ENCODE measurements around the gene SLAMF1.
A peak's percentile ranks its signal among the peaks of the same experiment; 100 is the strongest.
"Not testable (repeated sequence)": the region's sequence is repeated elsewhere in the genome, so short reads cannot be mapped to it uniquely, and the experiment has no call there.

The SLAMF1 gene

GRCh38 chr1:160584784-160585183, 62.1 kb downstream of the SLAMF1 start:
- no peak for ATAC-seq (replicated peaks; ENCODE audit: extremely low read depth, poor library complexity, severe bottlenecking)
- peak overlapping the region; percentile 76 for H3K27ac Mint-ChIP-seq (ENCODE audit: low read depth)
- no peaks in the 10 kb centered on the region for H3K36me3 Mint-ChIP-seq (ENCODE audit: insufficient read depth)
- H3K27me3 Mint-ChIP-seq, result no peaks in the 10 kb centered on the region
- no peaks in the 10 kb centered on the region for H3K9me3 Mint-ChIP-seq
- peaks cover 60% of the 10 kb centered on the region for H3K4me1 Mint-ChIP-seq
- no peak for DNase-seq (ENCODE audit: low spot score in 2 of 2)
- H3K4me3 Mint-ChIP-seq, result peak overlapping the region; percentile 55

DNA sequence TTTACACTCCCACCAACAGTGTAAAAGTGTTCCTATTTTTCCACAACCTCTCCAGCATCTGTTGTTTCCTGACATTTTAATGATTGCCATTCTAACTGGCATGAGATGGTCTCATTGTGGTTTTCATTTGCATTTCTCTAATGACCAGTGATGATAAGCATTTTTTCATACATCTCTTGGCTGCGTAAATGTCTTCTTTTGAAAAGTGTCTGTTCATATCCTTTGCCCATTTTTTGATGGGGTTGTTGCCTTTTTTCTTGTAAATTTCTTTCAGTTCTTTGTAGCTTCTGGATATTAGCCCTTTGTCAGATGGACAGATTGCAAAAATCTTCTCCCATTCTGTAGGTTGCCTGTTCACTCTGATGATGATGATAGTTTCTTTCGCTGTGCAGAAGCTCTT, 63.9 kb downstream of the SLAMF1 start:
- not testable (repeated sequence) for H3K9me3 Mint-ChIP-seq; DNase-seq (ENCODE audit: low spot score in 2 of 2); ATAC-seq (replicated peaks; ENCODE audit: extremely low read depth, poor library complexity, severe bottlenecking); H3K36me3 Mint-ChIP-seq (ENCODE audit: insufficient read depth); H3K27me3 Mint-ChIP-seq; H3K4me3 Mint-ChIP-seq
- Mint-ChIP-seq H3K27ac (ENCODE audit: low read depth) (peak overlapping the region; percentile 76), H3K4me1 (peaks cover 61% of the 10 kb centered on the region)

GRCh38 chr1:160581961-160582360, 64.9 kb downstream of the SLAMF1 start:
- ATAC-seq (replicated peaks; ENCODE audit: extremely low read depth, poor library complexity, severe bottlenecking) (no peak), DNase-seq (ENCODE audit: low spot score in 2 of 2) (no peak)
- H3K4me3 Mint-ChIP-seq, result peak overlapping the region; percentile 49
- peaks cover 5% of the 10 kb centered on the region for H3K36me3 Mint-ChIP-seq (ENCODE audit: insufficient read depth)
- H3K4me1 Mint-ChIP-seq, result peaks cover 71% of the 10 kb centered on the region
- peak overlapping the region; percentile 87 for H3K27ac Mint-ChIP-seq (ENCODE audit: low read depth)
- H3K9me3 Mint-ChIP-seq, result no peaks in the 10 kb centered on the region
- no peaks in the 10 kb centered on the region for H3K27me3 Mint-ChIP-seq

- no peaks in the 10 kb centered on the region for H3K27me3 Mint-ChIP-seq
- ATAC-seq (replicated peaks; ENCODE audit: extremely low read depth, poor library complexity, severe bottlenecking), result no peak
- peaks cover 5% of the 10 kb centered on the region for H3K36me3 Mint-ChIP-seq (ENCODE audit: insufficient read depth)
- H3K9me3 Mint-ChIP-seq, result no peaks in the 10 kb centered on the region
- H3K27ac Mint-ChIP-seq (ENCODE audit: low read depth), result peak overlapping the region; percentile 87
- no peak for DNase-seq (ENCODE audit: low spot score in 2 of 2)
- H3K4me1 Mint-ChIP-seq, result peaks cover 75% of the 10 kb centered on the region
- H3K4me3 Mint-ChIP-seq, result peak overlapping the region; percentile 49
Observed at GRCh38 chr1:160580221-160580812, 66.5 kb downstream of the SLAMF1 start.

- ATAC-seq (replicated peaks; ENCODE audit: extremely low read depth, poor library complexity, severe bottlenecking) (peak; percentile 24), DNase-seq (ENCODE audit: low spot score in 2 of 2) (no peak)
- no peaks in the 10 kb centered on the region for H3K27me3 Mint-ChIP-seq
- H3K4me1 Mint-ChIP-seq, result peaks cover 79% of the 10 kb centered on the region
- H3K36me3 Mint-ChIP-seq (ENCODE audit: insufficient read depth), result peaks cover 5% of the 10 kb centered on the region
- no peaks in the 10 kb centered on the region for H3K9me3 Mint-ChIP-seq
- peak within 1 kb of the TSS; percentile 87 for H3K27ac Mint-ChIP-seq (ENCODE audit: low read depth)
- H3K4me3 Mint-ChIP-seq, result peak within 1 kb of the TSS; percentile 94
Observed at GRCh38 chr1:160579216-160579701, 67.6 kb downstream of the SLAMF1 start, which contains the start of gene CD84. Gene CD84, minus strand, starts transcription at chr1:160579496. Its CDS starts 59 bp downstream, at chr1:160579437.

DNA sequence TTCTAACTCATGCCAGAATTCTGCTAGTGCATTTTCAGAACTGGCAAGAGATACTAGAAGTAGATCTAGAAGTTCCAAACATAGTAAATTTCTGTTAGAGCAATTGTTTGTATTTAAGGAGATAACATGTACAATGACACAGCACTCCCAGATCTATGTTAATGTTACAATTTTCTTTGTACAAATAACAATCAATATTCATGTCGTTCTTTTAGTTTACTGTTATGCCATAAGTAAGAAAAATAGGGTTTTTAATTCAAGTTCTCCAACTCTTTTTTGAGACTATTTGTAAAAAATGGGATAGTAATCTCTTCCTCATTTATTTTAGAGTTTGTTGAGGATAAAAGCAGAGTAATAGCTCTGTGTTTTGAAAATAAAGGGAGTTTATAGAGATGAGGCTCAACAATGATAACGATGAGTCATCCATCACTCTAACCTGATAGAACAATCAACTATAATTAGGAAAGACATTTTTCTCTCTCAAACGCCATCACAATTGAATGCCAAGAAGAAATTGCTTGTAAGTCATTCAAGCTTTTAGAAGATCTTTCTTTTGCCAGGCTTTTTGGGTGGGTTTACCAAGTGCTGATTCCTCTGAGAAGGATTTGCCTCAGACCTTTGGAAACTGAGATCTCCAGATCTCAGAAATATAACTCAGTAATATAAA, 68.2 kb downstream of the SLAMF1 start:
- H3K27me3 Mint-ChIP-seq, result no peaks in the 10 kb centered on the region
- H3K9me3 Mint-ChIP-seq, result no peaks in the 10 kb centered on the region
- H3K4me1 Mint-ChIP-seq, result peaks cover 77% of the 10 kb centered on the region
- ATAC-seq (replicated peaks; ENCODE audit: extremely low read depth, poor library complexity, severe bottlenecking), result no peak
- DNase-seq (ENCODE audit: low spot score in 2 of 2), result no peak
- peak overlapping the region; percentile 94 for H3K4me3 Mint-ChIP-seq
- peak overlapping the region; percentile 87 for H3K27ac Mint-ChIP-seq (ENCODE audit: low read depth)
- H3K36me3 Mint-ChIP-seq (ENCODE audit: insufficient read depth), result peaks cover 5% of the 10 kb centered on the region

DNA sequence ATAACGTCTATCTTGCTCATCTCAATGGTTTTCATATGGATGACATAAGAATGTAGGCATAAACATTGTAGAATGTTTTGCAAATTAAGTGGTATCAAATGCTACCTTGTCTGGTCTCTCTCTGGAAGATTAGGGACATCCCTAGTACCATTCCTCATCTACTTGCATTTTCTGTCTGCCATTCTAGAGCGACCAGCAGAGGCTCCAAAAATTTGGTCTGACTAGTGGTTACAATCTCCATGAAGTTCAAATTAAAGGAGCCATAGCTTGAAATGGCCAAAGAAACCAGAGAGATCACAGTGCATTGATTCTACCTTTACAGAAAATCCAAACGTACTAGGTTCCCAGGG, 68.7 kb downstream of the SLAMF1 start:
- H3K4me1 Mint-ChIP-seq, result peaks cover 77% of the 10 kb centered on the region
- H3K27me3 Mint-ChIP-seq, result no peaks in the 10 kb centered on the region
- peaks cover 7% of the 10 kb centered on the region for H3K36me3 Mint-ChIP-seq (ENCODE audit: insufficient read depth)
- no peaks in the 10 kb centered on the region for H3K9me3 Mint-ChIP-seq
- H3K4me3 Mint-ChIP-seq, result peak overlapping the region; percentile 94
- DNase-seq (ENCODE audit: low spot score in 2 of 2) (no peak), ATAC-seq (replicated peaks; ENCODE audit: extremely low read depth, poor library complexity, severe bottlenecking) (peak; percentile 33)
- H3K27ac Mint-ChIP-seq (ENCODE audit: low read depth), result peak overlapping the region; percentile 87

DNA sequence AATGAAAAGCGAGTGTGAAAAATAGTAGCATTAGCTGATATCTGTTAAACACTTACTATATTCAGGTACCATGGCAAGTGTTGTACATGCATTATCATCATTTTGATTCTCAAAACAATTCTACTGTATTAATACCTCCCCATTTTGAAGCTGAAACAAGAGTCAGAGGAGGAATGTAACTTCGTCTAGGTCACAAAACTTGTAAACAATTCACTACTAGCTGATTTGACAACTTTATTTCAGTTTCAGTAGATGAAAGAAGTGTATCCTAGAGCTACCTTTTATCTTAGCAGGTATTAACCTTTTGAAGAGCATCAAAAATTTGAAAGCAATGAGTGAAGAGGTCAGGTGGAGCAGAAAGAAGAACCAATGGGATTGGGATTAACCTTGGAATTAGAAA, 69.2 kb downstream of the SLAMF1 start:
- no peaks in the 10 kb centered on the region for H3K9me3 Mint-ChIP-seq
- peaks cover 9% of the 10 kb centered on the region for H3K36me3 Mint-ChIP-seq (ENCODE audit: insufficient read depth)
- DNase-seq (ENCODE audit: low spot score in 2 of 2), result no peak
- peak overlapping the region; percentile 87 for H3K27ac Mint-ChIP-seq (ENCODE audit: low read depth)
- peak; percentile 8 for ATAC-seq (replicated peaks; ENCODE audit: extremely low read depth, poor library complexity, severe bottlenecking)
- peaks cover 80% of the 10 kb centered on the region for H3K4me1 Mint-ChIP-seq
- H3K27me3 Mint-ChIP-seq, result no peaks in the 10 kb centered on the region
- H3K4me3 Mint-ChIP-seq, result peak overlapping the region; percentile 94

GRCh38 chr1:160576884-160577283, 70.0 kb downstream of the SLAMF1 start:
- Mint-ChIP-seq H3K4me1 (peaks cover 86% of the 10 kb centered on the region), H3K27me3 (no peaks in the 10 kb centered on the region), H3K9me3 (no peaks in the 10 kb centered on the region), H3K36me3 (ENCODE audit: insufficient read depth) (peaks cover 12% of the 10 kb centered on the region), H3K4me3 (peak overlapping the region; percentile 94), H3K27ac (ENCODE audit: low read depth) (peak overlapping the region; percentile 87)
- DNase-seq (ENCODE audit: low spot score in 2 of 2) (no peak), ATAC-seq (replicated peaks; ENCODE audit: extremely low read depth, poor library complexity, severe bottlenecking) (no peak)

GRCh38 chr1:160576390-160576789, 70.5 kb downstream of the SLAMF1 start:
- peaks cover 86% of the 10 kb centered on the region for H3K4me1 Mint-ChIP-seq
- H3K9me3 Mint-ChIP-seq, result no peaks in the 10 kb centered on the region
- peak overlapping the region; percentile 94 for H3K4me3 Mint-ChIP-seq
- peaks cover 12% of the 10 kb centered on the region for H3K36me3 Mint-ChIP-seq (ENCODE audit: insufficient read depth)
- peak overlapping the region; percentile 87 for H3K27ac Mint-ChIP-seq (ENCODE audit: low read depth)
- ATAC-seq (replicated peaks; ENCODE audit: extremely low read depth, poor library complexity, severe bottlenecking) (peak; percentile 44), DNase-seq (ENCODE audit: low spot score in 2 of 2) (no peak)
- H3K27me3 Mint-ChIP-seq, result no peaks in the 10 kb centered on the region

- peaks cover 12% of the 10 kb centered on the region for H3K36me3 Mint-ChIP-seq (ENCODE audit: insufficient read depth)
- DNase-seq (ENCODE audit: low spot score in 2 of 2) (no peak), ATAC-seq (replicated peaks; ENCODE audit: extremely low read depth, poor library complexity, severe bottlenecking) (no peak)
Observed at GRCh38 chr1:160575112-160575664, 71.7 kb downstream of the SLAMF1 start.

GRCh38 chr1:160570840-160571239, 76.0 kb downstream of the SLAMF1 start:
- no peaks in the 10 kb centered on the region for H3K27me3 Mint-ChIP-seq
- ATAC-seq (replicated peaks; ENCODE audit: extremely low read depth, poor library complexity, severe bottlenecking) (no peak), DNase-seq (ENCODE audit: low spot score in 2 of 2) (no peak)
- peak overlapping the region; percentile 46 for H3K4me3 Mint-ChIP-seq
- H3K27ac Mint-ChIP-seq (ENCODE audit: low read depth), result peak overlapping the region; percentile 86
- H3K4me1 Mint-ChIP-seq, result peaks cover 88% of the 10 kb centered on the region
- H3K36me3 Mint-ChIP-seq (ENCODE audit: insufficient read depth), result peaks cover 19% of the 10 kb centered on the region
- no peaks in the 10 kb centered on the region for H3K9me3 Mint-ChIP-seq

More at GRCh38 chr1:160575112-160575664, 71.7 kb downstream of the SLAMF1 start:
- no peaks in the 10 kb centered on the region for H3K27me3 Mint-ChIP-seq
- peak overlapping the region; percentile 94 for H3K4me3 Mint-ChIP-seq
- H3K27ac Mint-ChIP-seq (ENCODE audit: low read depth), result peak overlapping the region; percentile 87
- peaks cover 83% of the 10 kb centered on the region for H3K4me1 Mint-ChIP-seq
- H3K9me3 Mint-ChIP-seq, result no peaks in the 10 kb centered on the region

DNA sequence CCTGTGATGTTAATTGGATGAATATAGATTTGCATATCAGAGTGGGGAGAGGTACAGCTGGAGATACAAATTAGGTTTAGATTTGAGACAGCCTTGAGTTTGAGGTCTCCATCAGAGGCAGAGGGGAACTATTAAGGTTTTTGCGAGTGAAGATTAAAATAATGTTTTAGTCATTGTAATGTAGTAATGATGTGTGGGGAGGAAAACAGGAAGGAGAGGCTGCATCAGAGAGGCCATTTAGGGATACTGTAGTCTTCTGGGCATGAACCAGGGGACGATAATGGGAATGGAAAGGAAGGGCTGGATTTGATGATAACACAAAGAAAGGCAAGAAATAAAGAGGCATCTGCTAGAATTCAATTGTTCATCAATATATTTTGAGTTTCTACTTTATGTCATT, 77.0 kb downstream of the SLAMF1 start:
- DNase-seq (ENCODE audit: low spot score in 2 of 2) (no peak), ATAC-seq (replicated peaks; ENCODE audit: extremely low read depth, poor library complexity, severe bottlenecking) (no peak)
- H3K36me3 Mint-ChIP-seq (ENCODE audit: insufficient read depth), result peaks cover 24% of the 10 kb centered on the region
- H3K27me3 Mint-ChIP-seq, result no peaks in the 10 kb centered on the region
- no peaks in the 10 kb centered on the region for H3K9me3 Mint-ChIP-seq
- H3K27ac Mint-ChIP-seq (ENCODE audit: low read depth), result peak overlapping the region; percentile 86
- peak overlapping the region; percentile 44 for H3K4me3 Mint-ChIP-seq
- peaks cover 88% of the 10 kb centered on the region for H3K4me1 Mint-ChIP-seq
